K562 (cell line): ENCODE data around the gene USP5.

ENCODE experiments used
- EP300 ChIP-seq: IDR thresholded peaks from 2 replicates; pipeline ENCODE4 v1.6.1; 2012; ENCODE audit warnings: low read length, improper control_type of control experiment
- TF ChIP-seq, protein P1 (sequence below): fragments of 450-650 bp; formaldehyde crosslinking; IDR thresholded peaks from 2 replicates; pipeline ENCODE4 v1.4.0; 2022; ENCODE audit warnings: mild to moderate bottlenecking, moderate library complexity
- TF ChIP-seq, protein P2 (sequence below): fragments of 450-650 bp; IDR thresholded peaks from 2 replicates; pipeline ENCODE4 v1.6.1; 2018; ENCODE audit warnings: mild to moderate bottlenecking, low read depth; ENCODE audit not compliant: partially characterized antibody

DNA sequence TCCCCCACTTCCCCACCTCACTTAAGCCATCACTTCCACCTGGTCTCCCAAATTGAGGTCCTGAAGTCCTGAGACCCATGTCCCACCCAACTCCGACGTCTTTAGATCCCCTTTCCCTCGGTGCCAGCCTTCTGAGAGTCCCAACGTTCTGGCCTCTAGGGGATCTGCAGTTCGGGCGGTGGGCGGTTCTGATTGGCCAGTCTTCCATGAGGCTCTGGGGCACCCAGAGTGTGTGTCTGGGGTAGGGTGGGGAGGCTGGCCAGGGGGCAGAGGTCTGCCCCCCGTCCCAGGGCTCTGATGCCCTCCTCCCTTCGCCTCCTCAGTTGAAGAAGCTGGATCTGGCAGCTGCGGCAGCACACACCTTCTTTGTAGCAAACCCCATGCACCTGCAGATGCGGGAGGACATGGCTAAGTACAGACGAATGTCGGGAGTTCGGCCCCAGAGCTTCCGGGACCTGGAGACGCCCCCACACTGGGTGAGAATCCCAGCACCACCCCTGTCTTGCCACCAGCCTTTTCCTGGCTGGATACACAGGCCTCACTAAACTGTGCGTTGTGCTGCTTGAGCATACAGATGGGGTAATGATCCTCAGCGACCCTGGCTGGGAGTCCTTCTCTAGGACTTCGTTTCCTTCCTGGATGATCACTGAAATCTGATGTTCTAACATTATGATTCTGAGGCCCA, 22.3 kb upstream of the USP5 start:
- TF ChIP-seq, protein P1, sequence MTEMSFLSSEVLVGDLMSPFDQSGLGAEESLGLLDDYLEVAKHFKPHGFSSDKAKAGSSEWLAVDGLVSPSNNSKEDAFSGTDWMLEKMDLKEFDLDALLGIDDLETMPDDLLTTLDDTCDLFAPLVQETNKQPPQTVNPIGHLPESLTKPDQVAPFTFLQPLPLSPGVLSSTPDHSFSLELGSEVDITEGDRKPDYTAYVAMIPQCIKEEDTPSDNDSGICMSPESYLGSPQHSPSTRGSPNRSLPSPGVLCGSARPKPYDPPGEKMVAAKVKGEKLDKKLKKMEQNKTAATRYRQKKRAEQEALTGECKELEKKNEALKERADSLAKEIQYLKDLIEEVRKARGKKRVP (CRISPR knock-in tag), result no peak
- no peak for TF ChIP-seq EP300
- TF ChIP-seq, protein P2, sequence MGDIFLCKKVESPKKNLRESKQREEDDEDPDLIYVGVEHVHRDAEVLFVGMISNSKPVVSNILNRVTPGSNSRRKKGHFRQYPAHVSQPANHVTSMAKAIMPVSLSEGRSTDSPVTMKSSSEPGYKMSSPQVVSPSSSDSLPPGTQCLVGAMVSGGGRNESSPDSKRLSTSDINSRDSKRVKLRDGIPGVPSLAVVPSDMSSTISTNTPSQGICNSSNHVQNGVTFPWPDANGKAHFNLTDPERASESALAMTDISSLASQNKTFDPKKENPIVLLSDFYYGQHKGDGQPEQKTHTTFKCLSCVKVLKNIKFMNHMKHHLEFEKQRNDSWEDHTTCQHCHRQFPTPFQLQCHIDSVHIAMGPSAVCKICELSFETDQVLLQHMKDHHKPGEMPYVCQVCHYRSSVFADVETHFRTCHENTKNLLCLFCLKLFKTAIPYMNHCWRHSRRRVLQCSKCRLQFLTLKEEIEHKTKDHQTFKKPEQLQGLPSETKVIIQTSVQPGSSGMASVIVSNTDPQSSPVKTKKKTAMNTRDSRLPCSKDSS, result no peak
